ENCODE measurements around the gene ZBTB39.
"Not testable (repeated sequence)": the region's sequence is repeated elsewhere in the genome, so short reads cannot be mapped to it uniquely, and the experiment has no call there.

ZBTB39 gene

GRCh38 chr12:56962247-56962646, 44.1 kb downstream of the ZBTB39 start:
- WGBS, 2 experiments = 72 to 80% methylated on average over 4 of the region's 4 CpGs
- H3K27me3 ChIP-seq (ENCODE audit: control insufficient read depth, insufficient read depth, low read length, poor library complexity, severe bottlenecking) = not testable (repeated sequence)

GRCh38 chr12:56958422-56958821, 47.9 kb downstream of the ZBTB39 start:
- Histone ChIP-seq H3K4me3 (ENCODE audit: insufficient read depth, low read depth, low read length) (no peak overlapping the region), H3K36me3 (ENCODE audit: control insufficient read depth, insufficient read depth, low read length) (no peaks in the 10 kb centered on the region), H3K27me3 (ENCODE audit: control insufficient read depth, insufficient read depth, low read length, poor library complexity, severe bottlenecking) (no peaks in the 10 kb centered on the region), H3K4me1 (ENCODE audit: control insufficient read depth, insufficient read depth, low read length) (no peaks in the 10 kb centered on the region), H3K9me3 (ENCODE audit: control insufficient read depth, low read length) (peaks cover 2% of the 10 kb centered on the region), H3K27ac (ENCODE audit: insufficient read depth, low read depth, low read length, poor library complexity, severe bottlenecking) (no peak overlapping the region)
- 85 to 86% methylated on average over 2 of the region's 2 CpGs for WGBS, 2 experiments

More at GRCh38 chr12:56962247-56962646, 44.1 kb downstream of the ZBTB39 start:
- not testable (repeated sequence) for H3K4me3 ChIP-seq (ENCODE audit: insufficient read depth, low read depth, low read length); H3K4me1 ChIP-seq (ENCODE audit: control insufficient read depth, insufficient read depth, low read length); H3K27ac ChIP-seq (ENCODE audit: insufficient read depth, low read depth, low read length, poor library complexity, severe bottlenecking); H3K9me3 ChIP-seq (ENCODE audit: control insufficient read depth, low read length); H3K36me3 ChIP-seq (ENCODE audit: control insufficient read depth, insufficient read depth, low read length)

- 92 to 93% methylated on average over 10 of the region's 10 CpGs for whole genome bisulfite sequencing, 2 experiments
These were observed 48.9 kb downstream of the ZBTB39 start, which contains the start of gene RDH16 for GRCh38 chr12:56957229-56958052. Gene RDH16 (minus strand): TSS chr12:56957608. CDS start chr12:56957462, 146 bp downstream.

GRCh38 chr12:56955631-56956256, 50.6 kb downstream of the ZBTB39 start:
- Histone ChIP-seq H3K4me3 (ENCODE audit: insufficient read depth, low read depth, low read length) (no peak overlapping the region), H3K27ac (ENCODE audit: insufficient read depth, low read depth, low read length, poor library complexity, severe bottlenecking) (no peak overlapping the region), H3K36me3 (ENCODE audit: control insufficient read depth, insufficient read depth, low read length) (no peaks in the 10 kb centered on the region), H3K4me1 (ENCODE audit: control insufficient read depth, insufficient read depth, low read length) (no peaks in the 10 kb centered on the region), H3K27me3 (ENCODE audit: control insufficient read depth, insufficient read depth, low read length, poor library complexity, severe bottlenecking) (no peaks in the 10 kb centered on the region), H3K9me3 (ENCODE audit: control insufficient read depth, low read length) (peaks cover 2% of the 10 kb centered on the region)
- 82 to 93% methylated on average over 1 to 2 of the region's 2 CpGs for WGBS, 2 experiments

More at GRCh38 chr12:56957229-56958052, 48.9 kb downstream of the ZBTB39 start, which contains the start of gene RDH16:
- no peaks in the 10 kb centered on the region for H3K27me3 ChIP-seq (ENCODE audit: control insufficient read depth, insufficient read depth, low read length, poor library complexity, severe bottlenecking)
- no peaks in the 10 kb centered on the region for H3K4me1 ChIP-seq (ENCODE audit: control insufficient read depth, insufficient read depth, low read length)
- H3K36me3 ChIP-seq (ENCODE audit: control insufficient read depth, insufficient read depth, low read length) = no peaks in the 10 kb centered on the region
- no peak within 1 kb of the TSS for H3K27ac ChIP-seq (ENCODE audit: insufficient read depth, low read depth, low read length, poor library complexity, severe bottlenecking)
- no peak within 1 kb of the TSS for H3K4me3 ChIP-seq (ENCODE audit: insufficient read depth, low read depth, low read length)
- peaks cover 2% of the 10 kb centered on the region for H3K9me3 ChIP-seq (ENCODE audit: control insufficient read depth, low read length)

- Histone ChIP-seq H3K4me3 (ENCODE audit: insufficient read depth, low read depth, low read length) (no peak overlapping the region), H3K27ac (ENCODE audit: insufficient read depth, low read depth, low read length, poor library complexity, severe bottlenecking) (no peak overlapping the region), H3K36me3 (ENCODE audit: control insufficient read depth, insufficient read depth, low read length) (no peaks in the 10 kb centered on the region), H3K27me3 (ENCODE audit: control insufficient read depth, insufficient read depth, low read length, poor library complexity, severe bottlenecking) (no peaks in the 10 kb centered on the region), H3K9me3 (ENCODE audit: control insufficient read depth, low read length) (peaks cover 2% of the 10 kb centered on the region), H3K4me1 (ENCODE audit: control insufficient read depth, insufficient read depth, low read length) (no peaks in the 10 kb centered on the region)
- 88 to 92% methylated on average over 6 of the region's 6 CpGs for WGBS, 2 experiments
These were observed 51.4 kb downstream of the ZBTB39 start for GRCh38 chr12:56954958-56955355.

GRCh38 chr12:56954057-56954957, 52.0 kb downstream of the ZBTB39 start:
- H3K27me3 ChIP-seq (ENCODE audit: control insufficient read depth, insufficient read depth, low read length, poor library complexity, severe bottlenecking) = no peaks in the 10 kb centered on the region
- H3K9me3 ChIP-seq (ENCODE audit: control insufficient read depth, low read length) = peaks cover 2% of the 10 kb centered on the region
- no peaks in the 10 kb centered on the region for H3K4me1 ChIP-seq (ENCODE audit: control insufficient read depth, insufficient read depth, low read length)
- H3K4me3 ChIP-seq (ENCODE audit: insufficient read depth, low read depth, low read length) = no peak overlapping the region
- H3K36me3 ChIP-seq (ENCODE audit: control insufficient read depth, insufficient read depth, low read length) = no peaks in the 10 kb centered on the region
- no peak overlapping the region for H3K27ac ChIP-seq (ENCODE audit: insufficient read depth, low read depth, low read length, poor library complexity, severe bottlenecking)
- WGBS, 2 experiments = 93% methylated on average over 6 of the region's 6 CpGs

- H3K9me3 ChIP-seq (ENCODE audit: control insufficient read depth, low read length) = peaks cover 2% of the 10 kb centered on the region
- H3K4me1 ChIP-seq (ENCODE audit: control insufficient read depth, insufficient read depth, low read length) = no peaks in the 10 kb centered on the region
- H3K27ac ChIP-seq (ENCODE audit: insufficient read depth, low read depth, low read length, poor library complexity, severe bottlenecking) = no peak overlapping the region
- H3K36me3 ChIP-seq (ENCODE audit: control insufficient read depth, insufficient read depth, low read length) = no peaks in the 10 kb centered on the region
- WGBS, 2 experiments = 54 to 56% methylated on average over 1 of the region's 1 CpG
- H3K4me3 ChIP-seq (ENCODE audit: insufficient read depth, low read depth, low read length) = no peak overlapping the region
- no peaks in the 10 kb centered on the region for H3K27me3 ChIP-seq (ENCODE audit: control insufficient read depth, insufficient read depth, low read length, poor library complexity, severe bottlenecking)
These were observed 53.0 kb downstream of the ZBTB39 start for GRCh38 chr12:56953314-56953713.

- H3K4me1 ChIP-seq (ENCODE audit: control insufficient read depth, insufficient read depth, low read length) = no peaks in the 10 kb centered on the region
- H3K36me3 ChIP-seq (ENCODE audit: control insufficient read depth, insufficient read depth, low read length) = no peaks in the 10 kb centered on the region
- no peaks in the 10 kb centered on the region for H3K27me3 ChIP-seq (ENCODE audit: control insufficient read depth, insufficient read depth, low read length, poor library complexity, severe bottlenecking)
- no peak overlapping the region for H3K27ac ChIP-seq (ENCODE audit: insufficient read depth, low read depth, low read length, poor library complexity, severe bottlenecking)
- peaks cover 2% of the 10 kb centered on the region for H3K9me3 ChIP-seq (ENCODE audit: control insufficient read depth, low read length)
- no peak overlapping the region for H3K4me3 ChIP-seq (ENCODE audit: insufficient read depth, low read depth, low read length)
- WGBS, 2 experiments = 91 to 92% methylated on average over 11 of the region's 11 CpGs
These were observed 54.6 kb downstream of the ZBTB39 start for GRCh38 chr12:56951582-56952339.

- H3K36me3 ChIP-seq (ENCODE audit: control insufficient read depth, insufficient read depth, low read length) = no peaks in the 10 kb centered on the region
- 94 to 96% methylated on average over 2 of the region's 2 CpGs for WGBS, 2 experiments
- H3K4me3 ChIP-seq (ENCODE audit: insufficient read depth, low read depth, low read length) = no peak overlapping the region
- no peaks in the 10 kb centered on the region for H3K27me3 ChIP-seq (ENCODE audit: control insufficient read depth, insufficient read depth, low read length, poor library complexity, severe bottlenecking)
- no peaks in the 10 kb centered on the region for H3K4me1 ChIP-seq (ENCODE audit: control insufficient read depth, insufficient read depth, low read length)
- H3K27ac ChIP-seq (ENCODE audit: insufficient read depth, low read depth, low read length, poor library complexity, severe bottlenecking) = no peak overlapping the region
- no peaks in the 10 kb centered on the region for H3K9me3 ChIP-seq (ENCODE audit: control insufficient read depth, low read length)
These were observed 57.5 kb downstream of the ZBTB39 start for GRCh38 chr12:56948881-56949280.
